RWPE2 (cell line): Measurements from ENCODE around the gene FER1L5.

Source experiments
- ATAC-seq: fragments of 200-7000 bp; cut with Tn5 transposase; 3 replicates; pipeline ENCODE4 v1.9.1; 2021; ENCODE audit warnings: low read depth
- DNase-seq: peaks from one replicate; pipeline ENCODE4 v3.0.0-alpha.2; 2020; ENCODE audit warnings: low spot score
- H3K27ac ChIP-seq: fragments of 450-650 bp; 2 replicates; pipeline ENCODE4 v1.5.1; 2017; ENCODE audit warnings: mild to moderate bottlenecking; ENCODE audit not compliant: poor library complexity, severe bottlenecking
- H3K27me3 ChIP-seq: fragments of 250-450 bp; sonication (Bioruptor Pico); 2 replicates; pipeline ENCODE4 v1.5.1; 2021; ENCODE audit warnings: mild to moderate bottlenecking, moderate library complexity; ENCODE audit not compliant: insufficient read depth, poor library complexity, severe bottlenecking
- H3K36me3 ChIP-seq: fragments of 250-450 bp; sonication (Bioruptor Pico); 2 replicates; pipeline ENCODE4 v1.5.1; 2020; ENCODE audit warnings: low read depth, mild to moderate bottlenecking, moderate library complexity
- H3K4me1 ChIP-seq: fragments of 250-450 bp; sonication (Bioruptor Pico); 2 replicates; pipeline ENCODE4 v1.5.1; 2021; ENCODE audit warnings: mild to moderate bottlenecking, moderate library complexity; ENCODE audit not compliant: insufficient read depth, poor library complexity, severe bottlenecking
- H3K4me3 ChIP-seq: fragments of 250-450 bp; sonication (Bioruptor Pico); 2 replicates; pipeline ENCODE4 v1.5.1; 2021; ENCODE audit warnings: mild to moderate bottlenecking, moderate library complexity; ENCODE audit not compliant: severe bottlenecking
- H3K9me3 ChIP-seq: fragments of 250-450 bp; sonication (Bioruptor Pico); 2 replicates; pipeline ENCODE4 v1.5.1; 2021; ENCODE audit warnings: mild to moderate bottlenecking, moderate library complexity; ENCODE audit not compliant: severe bottlenecking
- TF ChIP-seq, protein P1 (sequence below): fragments of 450-650 bp; IDR thresholded peaks from one replicate; pipeline ENCODE4 v1.5.1; 2017; ENCODE audit warnings: mild to moderate bottlenecking, moderate library complexity; ENCODE audit not compliant: poor library complexity, severe bottlenecking

Gene FER1L5

DNA sequence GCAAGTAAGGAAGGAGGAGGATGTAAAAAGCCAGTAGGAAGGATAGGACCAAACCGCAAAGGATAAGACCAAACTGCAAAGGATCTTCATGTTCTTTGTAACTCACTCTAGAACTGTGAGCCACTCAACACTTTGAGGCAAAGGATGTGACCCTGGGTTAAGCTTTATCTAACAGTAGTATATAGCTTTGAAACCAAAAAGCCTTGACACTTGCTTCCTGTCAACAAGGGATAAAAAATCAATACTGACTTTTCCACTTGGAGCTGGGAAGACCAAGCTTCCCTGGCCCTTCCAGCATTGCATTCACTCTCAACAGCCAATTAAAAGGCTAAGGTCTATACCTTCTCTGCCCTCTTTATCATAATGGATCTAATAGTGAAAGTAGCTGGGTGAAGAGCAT, 26.4 kb upstream of the FER1L5 start:
- no peak overlapping the region for H3K27ac ChIP-seq
- H3K27me3 ChIP-seq = no peaks in the 10 kb centered on the region
- H3K36me3 ChIP-seq = peaks cover 75% of the 10 kb centered on the region
- ATAC-seq = no peak
- TF ChIP-seq, protein P1, sequence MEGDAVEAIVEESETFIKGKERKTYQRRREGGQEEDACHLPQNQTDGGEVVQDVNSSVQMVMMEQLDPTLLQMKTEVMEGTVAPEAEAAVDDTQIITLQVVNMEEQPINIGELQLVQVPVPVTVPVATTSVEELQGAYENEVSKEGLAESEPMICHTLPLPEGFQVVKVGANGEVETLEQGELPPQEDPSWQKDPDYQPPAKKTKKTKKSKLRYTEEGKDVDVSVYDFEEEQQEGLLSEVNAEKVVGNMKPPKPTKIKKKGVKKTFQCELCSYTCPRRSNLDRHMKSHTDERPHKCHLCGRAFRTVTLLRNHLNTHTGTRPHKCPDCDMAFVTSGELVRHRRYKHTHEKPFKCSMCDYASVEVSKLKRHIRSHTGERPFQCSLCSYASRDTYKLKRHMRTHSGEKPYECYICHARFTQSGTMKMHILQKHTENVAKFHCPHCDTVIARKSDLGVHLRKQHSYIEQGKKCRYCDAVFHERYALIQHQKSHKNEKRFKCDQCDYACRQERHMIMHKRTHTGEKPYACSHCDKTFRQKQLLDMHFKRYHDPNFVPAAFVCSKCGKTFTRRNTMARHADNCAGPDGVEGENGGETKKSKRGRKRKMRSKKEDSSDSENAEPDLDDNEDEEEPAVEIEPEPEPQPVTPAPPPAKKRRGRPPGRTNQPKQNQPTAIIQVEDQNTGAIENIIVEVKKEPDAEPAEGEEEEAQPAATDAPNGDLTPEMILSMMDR = no peak
- H3K9me3 ChIP-seq = no peaks in the 10 kb centered on the region
- DNase-seq = no peak
- H3K4me3 ChIP-seq = no peak overlapping the region
- H3K4me1 ChIP-seq = peaks cover 11% of the 10 kb centered on the region

DNA sequence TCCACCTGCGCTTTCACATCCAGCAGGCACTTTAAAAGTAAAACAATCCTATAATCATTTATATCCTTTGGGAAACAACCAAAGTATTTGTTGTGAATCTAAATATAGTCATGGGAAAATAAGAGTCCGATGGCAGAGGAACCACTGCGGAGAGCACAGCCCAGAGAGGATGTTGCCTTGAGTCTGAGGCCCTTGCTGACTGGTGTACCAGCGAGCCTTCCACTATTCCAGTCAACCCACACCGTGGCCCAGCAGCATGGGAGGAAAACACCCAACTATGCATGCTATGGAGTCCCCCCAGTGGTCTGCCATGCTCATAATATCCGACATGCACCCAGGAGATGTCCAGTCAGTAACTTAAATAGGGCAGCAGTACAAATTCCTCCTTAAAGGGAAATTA, 26.0 kb upstream of the FER1L5 start:
- peak overlapping the region; percentile 50 for H3K27ac ChIP-seq
- H3K4me1 ChIP-seq = peaks cover 11% of the 10 kb centered on the region
- TF ChIP-seq, protein P1 = no peak
- no peak overlapping the region for H3K4me3 ChIP-seq
- H3K9me3 ChIP-seq = no peaks in the 10 kb centered on the region
- H3K27me3 ChIP-seq = no peaks in the 10 kb centered on the region
- H3K36me3 ChIP-seq = peaks cover 75% of the 10 kb centered on the region
- ATAC-seq (no peak), DNase-seq (no peak)

DNA sequence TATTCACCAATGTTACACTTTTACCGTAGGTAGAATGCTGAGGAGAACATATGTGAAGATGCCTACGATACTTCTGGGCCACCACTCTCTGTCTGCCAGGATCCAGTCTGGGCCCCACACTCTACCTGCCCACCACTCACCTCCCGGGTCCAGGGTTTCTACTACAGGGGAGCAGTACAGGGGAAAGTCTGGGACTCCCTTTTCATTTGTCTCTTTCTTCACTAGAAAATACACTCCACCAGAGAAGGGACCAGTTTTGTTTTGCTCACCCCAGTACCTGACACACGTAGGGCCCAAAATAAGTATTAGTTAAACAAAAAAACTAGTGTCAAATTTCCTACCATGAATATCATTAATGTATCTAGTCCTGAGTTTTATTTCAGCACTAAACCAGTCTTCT, 25.6 kb upstream of the FER1L5 start:
- Histone ChIP-seq H3K4me1 (peaks cover 11% of the 10 kb centered on the region), H3K27ac (peak overlapping the region; percentile 50), H3K36me3 (peaks cover 73% of the 10 kb centered on the region), H3K9me3 (no peaks in the 10 kb centered on the region), H3K27me3 (no peaks in the 10 kb centered on the region), H3K4me3 (no peak overlapping the region)
- TF ChIP-seq, protein P1 = no peak
- no peak for ATAC-seq
- no peak for DNase-seq

DNA sequence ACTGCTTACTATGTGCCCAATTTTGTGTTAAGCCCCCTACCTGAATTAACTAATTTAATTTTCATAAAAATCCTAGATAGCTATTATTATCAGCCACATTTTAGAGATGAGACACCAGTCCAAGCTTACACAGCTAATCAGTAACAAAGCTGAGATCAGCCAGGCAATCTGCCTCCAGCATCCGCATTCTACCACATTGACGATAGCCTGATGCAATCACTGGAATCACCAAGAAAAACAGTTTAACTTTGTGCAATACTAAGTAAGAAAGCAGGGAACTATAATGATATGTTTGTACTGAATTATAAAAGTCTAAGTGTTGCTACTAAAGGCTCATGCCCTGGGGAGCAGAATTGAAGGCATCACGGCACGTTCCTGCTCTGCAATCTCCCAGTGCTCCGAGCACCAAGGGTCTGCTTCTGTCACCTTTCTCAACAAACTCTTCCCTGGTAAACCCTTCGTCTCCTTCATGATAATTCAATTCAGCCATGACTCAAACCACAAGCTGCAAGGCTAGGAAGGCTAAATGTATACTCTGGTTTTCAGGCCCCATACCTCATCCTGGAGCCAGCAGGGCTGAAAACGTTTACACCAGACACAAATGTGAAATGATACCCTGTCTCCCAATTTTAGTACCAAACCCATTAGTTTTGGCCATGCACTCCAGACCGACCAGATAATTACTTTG, 23.8 kb upstream of the FER1L5 start:
- Histone ChIP-seq H3K27me3 (no peaks in the 10 kb centered on the region), H3K27ac (peak overlapping the region; percentile 50), H3K9me3 (no peaks in the 10 kb centered on the region), H3K4me3 (no peak overlapping the region), H3K36me3 (peaks cover 59% of the 10 kb centered on the region), H3K4me1 (peaks cover 11% of the 10 kb centered on the region)
- TF ChIP-seq, protein P1 = no peak
- DNase-seq = no peak
- no peak for ATAC-seq

DNA sequence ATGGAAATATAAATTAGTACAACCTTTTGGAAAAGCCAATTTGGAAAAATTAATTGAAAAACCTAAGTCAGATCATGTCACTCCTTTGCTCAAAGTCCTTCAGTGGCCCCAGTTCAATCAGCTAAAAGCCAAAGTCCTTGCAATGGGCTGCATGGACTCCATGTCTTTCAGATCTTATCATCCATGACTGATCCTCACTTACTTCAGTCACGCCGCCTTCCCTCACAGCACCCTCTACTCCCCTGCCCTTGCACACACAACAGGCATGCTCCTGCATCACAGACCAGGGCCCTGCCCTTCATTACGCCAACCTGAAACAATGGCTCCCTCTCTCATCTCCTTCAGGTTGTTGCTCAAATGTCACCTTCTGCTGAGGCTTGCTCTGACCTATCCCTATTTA, 20.0 kb upstream of the FER1L5 start:
- Histone ChIP-seq H3K27ac (no peak overlapping the region), H3K4me3 (no peak overlapping the region), H3K4me1 (peaks cover 18% of the 10 kb centered on the region), H3K27me3 (no peaks in the 10 kb centered on the region), H3K9me3 (no peaks in the 10 kb centered on the region), H3K36me3 (peaks cover 56% of the 10 kb centered on the region)
- ATAC-seq (no peak), DNase-seq (no peak)
- TF ChIP-seq, protein P1 = no peak
